Measurements from ENCODE around the gene HCRTR2. TPM values are rescaled to one million over a fixed set of nuclear protein-coding genes. Genes with fewer than 3 reads are reported as not detected.
A peak's percentile ranks its signal among the peaks of the same experiment; 100 is the strongest.
"Not testable (repeated sequence)": the region's sequence is repeated elsewhere in the genome, so short reads cannot be mapped to it uniquely, and the experiment has no call there.

HCRTR2 gene
- under 1 TPM; 0.17 to 0.51 (median 0.34) TPM for polyA plus RNA-seq (ENCODE audit: insufficient read length in 4 of 4)

GRCh38 chr6:55174211-55175026, at the start of gene HCRTR2:
TSS of gene HCRTR2 (plus strand) at chr6:55174515. CDS start at chr6:55174588, 73 bp downstream.
- peak in 1 of 4 donors; percentile 7 for DNase-seq (ENCODE audit: low read depth in 4 of 4, low spot score in 2 of 4)

- DNase-seq (ENCODE audit: low read depth in 4 of 4, low spot score in 2 of 4), result no peak
These were observed 43.5 kb upstream of the HCRTR2 start for GRCh38 chr6:55130806-55131324.

GRCh38 chr6:55131616-55132015, 42.7 kb upstream of the HCRTR2 start:
- DNase-seq (ENCODE audit: low read depth in 4 of 4, low spot score in 2 of 4), result no peak

- no peak for DNase-seq (ENCODE audit: low read depth in 4 of 4, low spot score in 2 of 4)
These were observed 37.4 kb upstream of the HCRTR2 start for GRCh38 chr6:55136916-55137315.

- DNase-seq (ENCODE audit: low read depth in 4 of 4, low spot score in 2 of 4), result no peak
These were observed 36.2 kb upstream of the HCRTR2 start for GRCh38 chr6:55137929-55138693.

- no peak for DNase-seq (ENCODE audit: low read depth in 4 of 4, low spot score in 2 of 4)
These were observed 32.7 kb upstream of the HCRTR2 start for GRCh38 chr6:55141611-55142010.

GRCh38 chr6:55142610-55143009, 31.7 kb upstream of the HCRTR2 start:
- DNase-seq (ENCODE audit: low read depth in 4 of 4, low spot score in 2 of 4), result no peak

GRCh38 chr6:55153284-55153683, 21.0 kb upstream of the HCRTR2 start:
- DNase-seq (ENCODE audit: low read depth in 4 of 4, low spot score in 2 of 4), result no peak

- not testable (repeated sequence) for DNase-seq (ENCODE audit: low read depth in 4 of 4, low spot score in 2 of 4)
These were observed 15.5 kb upstream of the HCRTR2 start for GRCh38 chr6:55158784-55159183.

- no peak for DNase-seq (ENCODE audit: low read depth in 4 of 4, low spot score in 2 of 4)
These were observed 6.5 kb upstream of the HCRTR2 start for GRCh38 chr6:55167860-55168259.

- DNase-seq (ENCODE audit: low read depth in 4 of 4, low spot score in 2 of 4), result no peak
These were observed 1.0 kb downstream of the HCRTR2 start for GRCh38 chr6:55175078-55176049.

- peak in 1 of 4 donors; percentile 19 for DNase-seq (ENCODE audit: low read depth in 4 of 4, low spot score in 2 of 4)
These were observed 2.6 kb downstream of the HCRTR2 start for GRCh38 chr6:55176958-55177357.

- DNase-seq (ENCODE audit: low read depth in 4 of 4, low spot score in 2 of 4), result no peak
These were observed 5.9 kb downstream of the HCRTR2 start for GRCh38 chr6:55180258-55180657.

GRCh38 chr6:55182016-55182650, 7.8 kb downstream of the HCRTR2 start:
- DNase-seq (ENCODE audit: low read depth in 4 of 4, low spot score in 2 of 4), result no peak

GRCh38 chr6:55184782-55185530, 10.6 kb downstream of the HCRTR2 start:
- DNase-seq (ENCODE audit: low read depth in 4 of 4, low spot score in 2 of 4), result no peak

GRCh38 chr6:55198715-55199114, 24.4 kb downstream of the HCRTR2 start:
- DNase-seq (ENCODE audit: low read depth in 4 of 4, low spot score in 2 of 4), result no peak

- DNase-seq (ENCODE audit: low read depth in 4 of 4, low spot score in 2 of 4), result no peak
These were observed 24.9 kb downstream of the HCRTR2 start for GRCh38 chr6:55199239-55199638.

- no peak for DNase-seq (ENCODE audit: low read depth in 4 of 4, low spot score in 2 of 4)
These were observed 34.5 kb downstream of the HCRTR2 start for GRCh38 chr6:55208478-55209458.
